HepG2 (cell line): ENCODE data around the gene IGFALS. TPM values are rescaled to one million over a fixed set of nuclear protein-coding genes. Genes with fewer than 3 reads are reported as not detected.

Experiments used
- ARID2 ChIP-seq: sonication (generic); formaldehyde crosslinking; IDR thresholded peaks from 2 replicates; pipeline ENCODE4 v1.8.1; 2022; ENCODE audit warnings: mild to moderate bottlenecking, missing genetic modification reagents, borderline replicate concordance
- ATF1 ChIP-seq: IDR thresholded peaks from 2 replicates; pipeline ENCODE4 v1.6.1; 2016; ENCODE audit warnings: mild to moderate bottlenecking, control low read depth
- BHLHE40 ChIP-seq: IDR thresholded peaks from 2 replicates; pipeline ENCODE4 v1.6.1; 2011; ENCODE audit warnings: low read length, improper control_type of control experiment
- GABPA ChIP-seq, 2 experiments: IDR thresholded peaks; 2 replicates each; pipeline ENCODE4 v1.6.1; 2011 to 2016; ENCODE audit warnings: low read depth in 2 of 2, low read length in 1 of 2, missing biosample characterization in 1 of 2, missing genetic modification characterization in 1 of 2
- GATAD1 ChIP-seq: IDR thresholded peaks from 2 replicates; pipeline ENCODE4 v1.6.1; 2016; ENCODE audit warnings: missing genetic modification reagents, missing compliant biosample characterization
- GATAD2A ChIP-seq: IDR thresholded peaks from 2 replicates; pipeline ENCODE4 v1.6.1; 2016
- HNF4G ChIP-seq, 2 experiments: sonication (generic) in 1 of 2; formaldehyde crosslinking in 1 of 2; IDR thresholded peaks; 2 replicates each; pipeline versions ENCODE4 v1.4.0 to v1.6.1; 2011 to 2020; ENCODE audit warnings: borderline replicate concordance in 2 of 2, low read depth in 2 of 2, mild to moderate bottlenecking in 2 of 2, low read length in 1 of 2, missing genetic modification reagents in 1 of 2, moderate library complexity in 1 of 2
- MED1 ChIP-seq: sonication (generic); formaldehyde crosslinking; IDR thresholded peaks from 2 replicates; pipeline ENCODE4 v1.4.0; 2020; ENCODE audit warnings: missing genetic modification reagents
- MIER3 ChIP-seq: IDR thresholded peaks from 2 replicates; pipeline ENCODE4 v1.6.1; 2016; ENCODE audit warnings: missing compliant biosample characterization, borderline replicate concordance
- MXD3 ChIP-seq: IDR thresholded peaks from 2 replicates; pipeline ENCODE4 v1.6.1; 2016; ENCODE audit warnings: mild to moderate bottlenecking, missing biosample characterization, missing genetic modification reagents
- NFE2L2 ChIP-seq: fragments of 150-350 bp; IDR thresholded peaks from 2 replicates; pipeline ENCODE4 v1.6.1; 2014; ENCODE audit warnings: low read length
- NFYC ChIP-seq: IDR thresholded peaks from 2 replicates; pipeline ENCODE4 v1.6.1; 2016; ENCODE audit warnings: missing genetic modification reagents, missing compliant biosample characterization
- RNF219 ChIP-seq: sonication (generic); formaldehyde crosslinking; IDR thresholded peaks from 2 replicates; pipeline ENCODE4 v1.5.0; 2020; ENCODE audit warnings: mild to moderate bottlenecking, missing genetic modification reagents
- SRF ChIP-seq: IDR thresholded peaks from 2 replicates; pipeline ENCODE4 v1.6.1; 2011; ENCODE audit warnings: mild to moderate bottlenecking, low read depth, low read length, moderate library complexity
- STAG1 ChIP-seq: sonication (generic); formaldehyde crosslinking; IDR thresholded peaks from 2 replicates; pipeline ENCODE4 v1.4.0; 2020; ENCODE audit warnings: missing genetic modification reagents
- THAP11 ChIP-seq: IDR thresholded peaks from 2 replicates; pipeline ENCODE4 v1.6.1; 2016; ENCODE audit warnings: missing biosample characterization, missing genetic modification reagents
- ZMAT3 ChIP-seq: sonication (generic); formaldehyde crosslinking; conservative IDR thresholded peaks from 2 replicates; pipeline ENCODE4 v1.7.0; 2021; ENCODE audit warnings: missing genetic modification reagents
- ZNF101 ChIP-seq: sonication (generic); formaldehyde crosslinking; IDR thresholded peaks from 2 replicates; pipeline ENCODE4 v1.4.0; 2020; ENCODE audit warnings: mild to moderate bottlenecking, low read depth, missing genetic modification reagents, borderline replicate concordance
- ZNF235 ChIP-seq: sonication (generic); formaldehyde crosslinking; IDR thresholded peaks from 2 replicates; pipeline ENCODE4 v1.8.1; 2023; ENCODE audit warnings: mild to moderate bottlenecking, missing genetic modification reagents, borderline replicate concordance
- ZNF24 ChIP-seq: fragments of 450-650 bp; IDR thresholded peaks from 2 replicates; pipeline ENCODE4 v1.6.1; 2017; ENCODE audit warnings: antibody characterized with exemption, mild to moderate bottlenecking
- ZNF501 ChIP-seq: sonication (generic); formaldehyde crosslinking; IDR thresholded peaks from 2 replicates; pipeline ENCODE4 v1.5.1; 2020; ENCODE audit warnings: mild to moderate bottlenecking, moderate library complexity, missing genetic modification reagents
- polyA plus RNA-seq, 8 experiments: library from polyadenylated mRNA; depleted of rRNA in 3 of 8; stranded (reverse) in 7 of 8; unstranded in 1 of 8; fragments of >200 nt; fragmentation: Illumina TruSeq in 4 of 8; extraction: Trizol in 4 of 8; gene quantifications; 2 replicates each; pipeline versions ENCODE4 v1.2.1 to v1.2.3, GENCODE V29; 2011 to 2016; ENCODE audit warnings: low read depth in 4 of 8, missing spikeins in 1 of 8, mixed read lengths in 1 of 8; ENCODE audit not compliant: insufficient read depth in 1 of 8
- total RNA-seq, 5 experiments: library from RNA; depleted of rRNA; stranded (reverse); fragments of >200 nt; fragmentation: Illumina TruSeq; extraction: Trizol; gene quantifications; 2 replicates each; pipeline ENCODE4 v1.2.3, GENCODE V29; 2016; ENCODE audit warnings: low read depth in 1 of 5
- TF ChIP-seq, protein P1 (sequence below): sonication (generic); formaldehyde crosslinking; IDR thresholded peaks from 2 replicates; pipeline ENCODE4 v1.5.0; 2020; ENCODE audit warnings: mild to moderate bottlenecking, missing genetic modification reagents, borderline replicate concordance
- TF ChIP-seq, protein P2 (sequence below): sonication (generic); formaldehyde crosslinking; IDR thresholded peaks from 2 replicates; pipeline ENCODE4 v1.5.1; 2020; ENCODE audit warnings: mild to moderate bottlenecking, missing genetic modification reagents, moderate library complexity

Gene IGFALS
- total and polyA plus RNA-seq, 2 of the 13 experiments (the other 11 are each of a cell fraction or from before 2014, with no cell fraction given) = 0.34 to 2.4 TPM

DNA sequence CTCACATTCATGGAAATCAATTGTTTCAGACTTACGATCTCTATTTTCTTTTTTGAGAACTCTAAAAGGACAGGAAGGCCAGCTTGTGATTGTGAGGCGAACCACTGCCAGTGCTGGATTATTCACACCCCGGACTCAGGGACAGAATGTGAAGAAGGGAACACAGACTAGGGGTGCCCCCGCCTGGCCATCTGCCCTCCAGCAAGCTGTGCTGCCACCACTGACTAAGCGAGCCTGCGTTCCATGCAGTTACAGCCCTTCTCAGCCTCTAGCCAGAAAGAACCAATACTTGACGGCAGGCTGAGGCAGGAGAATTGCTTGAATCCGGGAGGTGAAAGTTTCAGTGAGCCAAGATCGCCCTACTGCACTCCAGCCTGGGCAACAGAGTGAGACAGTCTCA is 30.3 kb upstream of the IGFALS start (continued):
- TF ChIP-seq RNF219 (no peak), GABPA (IDR thresholded peaks at IDR 0.05; ENCODE audit: low read depth, low read length) (no peak), GABPA (CRISPR knock-in tag; IDR thresholded peaks at IDR 0.05; ENCODE audit: low read depth) (no peak; the same call in 1 of the 2 replicates), MIER3 (0 out of 2 replicates have a peak, but pooled peaks have one; percentile 36), THAP11 (0 out of 2 replicates have a peak, but pooled peaks have one; percentile 13), ATF1 (no peak), HNF4G (IDR thresholded peaks at IDR 0.05; ENCODE audit: borderline replicate concordance, low read depth, low read length) (no peak), HNF4G (CRISPR knock-in tag; IDR thresholded peaks at IDR 0.05; ENCODE audit: borderline replicate concordance, low read depth) (no peak), ZMAT3 (no peak; the same call in 1 of the 2 replicates), GATAD2A (CRISPR knock-in tag) (0 out of 2 replicates have a peak, but pooled peaks have one; percentile 36), SRF (no peak), ZNF501 (CRISPR knock-in tag) (no peak), NFE2L2 (no peak), ARID2 (CRISPR knock-in tag) (no peak), ZNF235 (CRISPR knock-in tag) (no peak), NFYC (CRISPR knock-in tag) (0 out of 2 replicates have a peak, but pooled peaks have one; percentile 20), BHLHE40 (no peak), MED1 (0 out of 2 replicates have a peak, but pooled peaks have one; percentile 37), ZNF24 (no peak), GATAD1 (CRISPR knock-in tag) (peak; percentile 68), MXD3 (CRISPR knock-in tag) (no peak), STAG1 (CRISPR knock-in tag) (peak; percentile 82), ZNF101 (CRISPR knock-in tag) (no peak)
- TF ChIP-seq, protein P1, sequence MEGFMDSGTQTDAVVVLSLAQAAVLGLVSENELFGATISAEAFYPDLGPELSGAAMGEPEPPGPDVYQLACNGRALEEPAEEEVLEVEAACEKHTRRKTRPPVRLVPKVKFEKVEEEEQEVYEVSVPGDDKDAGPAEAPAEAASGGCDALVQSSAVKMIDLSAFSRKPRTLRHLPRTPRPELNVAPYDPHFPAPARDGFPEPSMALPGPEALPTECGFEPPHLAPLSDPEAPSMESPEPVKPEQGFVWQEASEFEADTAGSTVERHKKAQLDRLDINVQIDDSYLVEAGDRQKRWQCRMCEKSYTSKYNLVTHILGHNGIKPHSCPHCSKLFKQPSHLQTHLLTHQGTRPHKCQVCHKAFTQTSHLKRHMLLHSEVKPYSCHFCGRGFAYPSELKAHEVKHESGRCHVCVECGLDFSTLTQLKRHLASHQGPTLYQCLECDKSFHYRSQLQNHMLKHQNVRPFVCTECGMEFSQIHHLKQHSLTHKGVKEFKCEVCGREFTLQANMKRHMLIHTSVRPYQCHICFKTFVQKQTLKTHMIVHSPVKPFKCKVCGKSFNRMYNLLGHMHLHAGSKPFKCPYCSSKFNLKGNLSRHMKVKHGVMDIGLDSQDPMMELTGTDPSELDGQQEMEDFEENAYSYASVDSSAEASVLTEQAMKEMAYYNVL = no peak
- TF ChIP-seq, protein P2, sequence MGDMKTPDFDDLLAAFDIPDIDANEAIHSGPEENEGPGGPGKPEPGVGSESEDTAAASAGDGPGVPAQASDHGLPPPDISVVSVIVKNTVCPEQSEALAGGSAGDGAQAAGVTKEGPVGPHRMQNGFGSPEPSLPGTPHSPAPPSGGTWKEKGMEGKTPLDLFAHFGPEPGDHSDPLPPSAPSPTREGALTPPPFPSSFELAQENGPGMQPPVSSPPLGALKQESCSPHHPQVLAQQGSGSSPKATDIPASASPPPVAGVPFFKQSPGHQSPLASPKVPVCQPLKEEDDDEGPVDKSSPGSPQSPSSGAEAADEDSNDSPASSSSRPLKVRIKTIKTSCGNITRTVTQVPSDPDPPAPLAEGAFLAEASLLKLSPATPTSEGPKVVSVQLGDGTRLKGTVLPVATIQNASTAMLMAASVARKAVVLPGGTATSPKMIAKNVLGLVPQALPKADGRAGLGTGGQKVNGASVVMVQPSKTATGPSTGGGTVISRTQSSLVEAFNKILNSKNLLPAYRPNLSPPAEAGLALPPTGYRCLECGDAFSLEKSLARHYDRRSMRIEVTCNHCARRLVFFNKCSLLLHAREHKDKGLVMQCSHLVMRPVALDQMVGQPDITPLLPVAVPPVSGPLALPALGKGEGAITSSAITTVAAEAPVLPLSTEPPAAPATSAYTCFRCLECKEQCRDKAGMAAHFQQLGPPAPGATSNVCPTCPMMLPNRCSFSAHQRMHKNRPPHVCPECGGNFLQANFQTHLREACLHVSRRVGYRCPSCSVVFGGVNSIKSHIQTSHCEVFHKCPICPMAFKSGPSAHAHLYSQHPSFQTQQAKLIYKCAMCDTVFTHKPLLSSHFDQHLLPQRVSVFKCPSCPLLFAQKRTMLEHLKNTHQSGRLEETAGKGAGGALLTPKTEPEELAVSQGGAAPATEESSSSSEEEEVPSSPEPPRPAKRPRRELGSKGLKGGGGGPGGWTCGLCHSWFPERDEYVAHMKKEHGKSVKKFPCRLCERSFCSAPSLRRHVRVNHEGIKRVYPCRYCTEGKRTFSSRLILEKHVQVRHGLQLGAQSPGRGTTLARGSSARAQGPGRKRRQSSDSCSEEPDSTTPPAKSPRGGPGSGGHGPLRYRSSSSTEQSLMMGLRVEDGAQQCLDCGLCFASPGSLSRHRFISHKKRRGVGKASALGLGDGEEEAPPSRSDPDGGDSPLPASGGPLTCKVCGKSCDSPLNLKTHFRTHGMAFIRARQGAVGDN (CRISPR knock-in tag) = peak; percentile 53
